ENCODE results near the gene PACS2. TPM values are rescaled to one million over a fixed set of nuclear protein-coding genes. Genes with fewer than 3 reads are reported as not detected.

The PACS2 gene
- total and polyA plus RNA-seq, 2 experiments from 2014 or later = 41.1 to 54.5 TPM

DNA sequence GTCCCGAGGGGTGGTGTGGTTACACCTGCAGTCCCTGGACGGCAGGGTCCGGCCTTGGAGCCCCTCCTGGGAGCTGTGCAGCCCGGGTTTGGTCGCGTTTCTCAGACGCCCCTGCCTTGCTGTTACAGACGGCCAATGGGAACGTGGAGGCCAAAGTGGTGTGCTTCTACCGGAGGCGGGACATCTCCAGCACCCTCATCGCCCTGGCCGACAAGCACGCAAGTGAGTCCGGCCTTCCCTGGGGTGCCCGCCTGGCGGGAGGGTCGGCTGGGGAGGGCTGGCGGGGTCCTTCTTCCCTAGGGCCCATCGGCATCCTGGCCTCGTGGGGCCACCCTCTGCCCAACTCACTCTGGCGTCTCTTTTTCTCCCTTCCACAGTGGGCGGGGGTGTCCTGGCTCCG, 130.7 kb downstream of the PACS2 start:
- H3K9me3 ChIP-seq (ENCODE audit: low read depth) = no peaks in the 10 kb centered on the region
- TF ChIP-seq EZH2 (IDR thresholded peaks at IDR 0.05; ENCODE audit: borderline replicate concordance) (no peak), CTCF (IDR thresholded peaks at IDR 0.05; ENCODE audit: poor library complexity) (no peak), EZH2phosphoT487 (IDR thresholded peaks at IDR 0.05; ENCODE audit: low read depth, severe bottlenecking, unreplicated experiment) (no peak)
- H3K4me3 ChIP-seq = no peak overlapping the region
- H2AFZ ChIP-seq = no peak overlapping the region
- H3K36me3 ChIP-seq (replicated peaks; ENCODE audit: insufficient read depth, low read depth) = no peaks in the 10 kb centered on the region
- no peak overlapping the region for H3K27ac ChIP-seq
- H3K4me2 ChIP-seq = no peak overlapping the region
- 93% methylated on average over 20 of the region's 24 CpGs for WGBS (ENCODE audit: low lambda C conversion rate, missing lambda C conversion rate)
- H3K4me1 ChIP-seq (ENCODE audit: insufficient read depth) = no peaks in the 10 kb centered on the region
- H4K20me1 ChIP-seq (ENCODE audit: insufficient read depth, poor library complexity, severe bottlenecking) = no peaks in the 10 kb centered on the region
- DNase-seq (ENCODE audit: low spot score) = no peak
- H3K27me3 ChIP-seq = no peaks in the 10 kb centered on the region
- H3K9me2 ChIP-seq (replicated peaks; ENCODE audit: insufficient read depth) = no peaks in the 10 kb centered on the region
- no peaks in the 10 kb centered on the region for H3K79me2 ChIP-seq

- 95% methylated on average over 26 of the region's 26 CpGs for WGBS (ENCODE audit: low lambda C conversion rate, missing lambda C conversion rate)
- Histone ChIP-seq H3K36me3 (replicated peaks; ENCODE audit: insufficient read depth, low read depth) (no peaks in the 10 kb centered on the region), H4K20me1 (ENCODE audit: insufficient read depth, poor library complexity, severe bottlenecking) (no peaks in the 10 kb centered on the region), H3K4me3 (no peak overlapping the region), H3K4me2 (no peak overlapping the region), H3K79me2 (no peaks in the 10 kb centered on the region), H3K9me3 (ENCODE audit: low read depth) (no peaks in the 10 kb centered on the region), H3K9me2 (replicated peaks; ENCODE audit: insufficient read depth) (no peaks in the 10 kb centered on the region), H3K27me3 (no peaks in the 10 kb centered on the region), H3K4me1 (ENCODE audit: insufficient read depth) (no peaks in the 10 kb centered on the region), H2AFZ (no peak overlapping the region), H3K27ac (no peak overlapping the region)
- no peak for DNase-seq (ENCODE audit: low spot score)
- TF ChIP-seq EZH2phosphoT487 (IDR thresholded peaks at IDR 0.05; ENCODE audit: low read depth, severe bottlenecking, unreplicated experiment) (no peak), EZH2 (IDR thresholded peaks at IDR 0.05; ENCODE audit: borderline replicate concordance) (no peak), CTCF (IDR thresholded peaks at IDR 0.05; ENCODE audit: poor library complexity) (no peak)
Measured at GRCh38 chr14:105445901-105446845, 131.6 kb downstream of the PACS2 start.

DNA sequence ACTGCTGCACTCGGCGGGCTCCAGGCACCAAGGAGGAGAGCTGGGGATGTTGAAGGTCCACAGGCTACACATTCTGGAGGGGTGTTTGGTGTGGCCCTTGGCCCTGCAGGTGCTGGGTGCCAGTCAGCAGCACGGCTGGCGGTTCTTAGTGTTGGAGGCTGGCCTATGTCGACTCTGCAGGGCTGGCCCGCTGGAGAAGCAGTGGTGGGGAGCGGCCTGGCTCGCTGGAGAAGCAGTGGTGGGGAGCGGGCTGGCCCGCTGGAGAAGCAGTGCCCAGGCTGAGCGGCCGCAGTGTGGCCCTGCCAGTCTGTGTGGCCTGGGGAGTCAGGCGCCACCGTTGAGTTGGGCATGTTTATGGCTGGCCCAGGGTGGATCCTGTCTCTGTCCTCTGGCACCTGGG, 132.4 kb downstream of the PACS2 start:
- no peak overlapping the region for H3K4me3 ChIP-seq
- H4K20me1 ChIP-seq (ENCODE audit: insufficient read depth, poor library complexity, severe bottlenecking) = no peaks in the 10 kb centered on the region
- TF ChIP-seq EZH2 (IDR thresholded peaks at IDR 0.05; ENCODE audit: borderline replicate concordance) (no peak), EZH2phosphoT487 (IDR thresholded peaks at IDR 0.05; ENCODE audit: low read depth, severe bottlenecking, unreplicated experiment) (no peak), CTCF (IDR thresholded peaks at IDR 0.05; ENCODE audit: poor library complexity) (no peak)
- no peak overlapping the region for H2AFZ ChIP-seq
- H3K27me3 ChIP-seq = no peaks in the 10 kb centered on the region
- H3K4me2 ChIP-seq = no peak overlapping the region
- H3K9me3 ChIP-seq (ENCODE audit: low read depth) = no peaks in the 10 kb centered on the region
- DNase-seq (ENCODE audit: low spot score) = no peak
- H3K79me2 ChIP-seq = no peaks in the 10 kb centered on the region
- 89% methylated on average over 14 of the region's 14 CpGs for WGBS (ENCODE audit: low lambda C conversion rate, missing lambda C conversion rate)
- H3K9me2 ChIP-seq (replicated peaks; ENCODE audit: insufficient read depth) = no peaks in the 10 kb centered on the region
- H3K36me3 ChIP-seq (replicated peaks; ENCODE audit: insufficient read depth, low read depth) = no peaks in the 10 kb centered on the region
- no peak overlapping the region for H3K27ac ChIP-seq
- H3K4me1 ChIP-seq (ENCODE audit: insufficient read depth) = no peaks in the 10 kb centered on the region

Other genes starting within 250 kb of the PACS2 start
- gene GPR132, start 249.3 kb upstream of the PACS2 start, total RNA-seq = 0.24 and 0.83 TPM in 2 replicates
- gene GPR132, start 249.3 kb upstream of the PACS2 start, polyA plus RNA-seq = 0.23 and 0.41 TPM in 2 replicates
- 2.0 and 6.1 TPM in 2 replicates for gene JAG2, start 146.0 kb upstream of the PACS2 start, total RNA-seq
- 4.1 and 4.8 TPM in 2 replicates for gene JAG2, start 146.0 kb upstream of the PACS2 start, polyA plus RNA-seq
- 47.4 and 47.7 TPM in 2 replicates for gene NUDT14, start 133.4 kb upstream of the PACS2 start, total RNA-seq
- 98.1 and 106 TPM in 2 replicates for gene NUDT14, start 133.4 kb upstream of the PACS2 start, polyA plus RNA-seq
- gene BTBD6, start 66.2 kb upstream of the PACS2 start, total RNA-seq = 39.6 and 42.2 TPM in 2 replicates
- 41.0 and 47.5 TPM in 2 replicates for gene BTBD6, start 66.2 kb upstream of the PACS2 start, polyA plus RNA-seq
- gene BRF1, start 13.7 kb upstream of the PACS2 start, total RNA-seq = 21.1 and 35.9 TPM in 2 replicates
- gene BRF1, start 13.7 kb upstream of the PACS2 start, polyA plus RNA-seq = 23.6 and 27.3 TPM in 2 replicates
- 0.52 TPM in 1 of 2 replicates, not detected in the other for gene TEX22, start 83.8 kb downstream of the PACS2 start, total RNA-seq
- 0.76 and 1.2 TPM in 2 replicates for gene TEX22, start 83.8 kb downstream of the PACS2 start, polyA plus RNA-seq
- 33.3 and 48.1 TPM in 2 replicates for gene MTA1, start 105.1 kb downstream of the PACS2 start, total RNA-seq
- 52.7 and 72.4 TPM in 2 replicates for gene MTA1, start 105.1 kb downstream of the PACS2 start, polyA plus RNA-seq
- gene CRIP2, start 160.1 kb downstream of the PACS2 start, total RNA-seq = 8.3 and 11.3 TPM in 2 replicates
- 29.1 and 45.6 TPM in 2 replicates for gene CRIP2, start 160.1 kb downstream of the PACS2 start, polyA plus RNA-seq
- 1.8 and 5.8 TPM in 2 replicates for gene CRIP1, start 172.1 kb downstream of the PACS2 start, total RNA-seq
- 14.7 and 19.6 TPM in 2 replicates for gene CRIP1, start 172.1 kb downstream of the PACS2 start, polyA plus RNA-seq
- 3.5 and 3.9 TPM in 2 replicates for gene TEDC1, start 176.5 kb downstream of the PACS2 start, total RNA-seq
- 4.9 and 5.1 TPM in 2 replicates for gene TEDC1, start 176.5 kb downstream of the PACS2 start, polyA plus RNA-seq
- 2.3 and 3.0 TPM in 2 replicates for gene TMEM121, start 211.8 kb downstream of the PACS2 start, total RNA-seq
- 3.0 and 5.8 TPM in 2 replicates for gene TMEM121, start 211.8 kb downstream of the PACS2 start, polyA plus RNA-seq